ENCODE data around the gene ETFDH. TPM values are rescaled to one million over a fixed set of nuclear protein-coding genes. Genes with fewer than 3 reads are reported as not detected.

The ETFDH gene
- total and polyA plus RNA-seq, 2 experiments from 2014 or later, result 11.4 to 17.7 TPM

GRCh38 chr4:158664806-158665205 lies 7.3 kb upstream of the ETFDH start (continued):
- TF ChIP-seq REST (IDR thresholded peaks at IDR 0.05; ENCODE audit: unreplicated experiment) (no peak), JUNB (IDR thresholded peaks at IDR 0.05; ENCODE audit: unreplicated experiment) (no peak), ZNF331 (CRISPR knock-in tag; IDR thresholded peaks at IDR 0.05; ENCODE audit: low read depth) (no peak), CTCF (conservative IDR thresholded peaks at IDR 0.05; ENCODE audit: low read depth in 2 of 2) (no peak), ETS1 (IDR thresholded peaks at IDR 0.05) (no peak), POLR2AphosphoS5 (IDR thresholded peaks at IDR 0.05; ENCODE audit: low read depth) (no peak), STAT1 (IDR thresholded peaks at IDR 0.05; ENCODE audit: unreplicated experiment) (no peak)

- no peak for TF ChIP-seq CTCF (conservative IDR thresholded peaks at IDR 0.05; ENCODE audit: low read depth in 2 of 2)
Observed at GRCh38 chr4:158666892-158667291, 5.2 kb upstream of the ETFDH start.

More at GRCh38 chr4:158666892-158667291, 5.2 kb upstream of the ETFDH start:
- DNase-seq (ENCODE audit: low spot score) (no peak), ATAC-seq (no peak)
- H3K27ac Mint-ChIP-seq, result no peak overlapping the region
- peaks cover 8% of the 10 kb centered on the region for H3K27me3 Mint-ChIP-seq (ENCODE audit: insufficient read depth, low read depth, poor library complexity)
- Histone ChIP-seq H3K4me1 (ENCODE audit: insufficient read depth) (0 out of 2 replicates have a peak, but pooled peaks cover 5% of the 10 kb centered on the region), H3K36me3 (ENCODE audit: insufficient read depth) (peaks cover 5% of the 10 kb centered on the region; the same call in 1 of the 2 replicates), H3K27me3 (ENCODE audit: insufficient read depth) (no peaks in the 10 kb centered on the region), H3K27ac (ENCODE audit: low read depth) (no peak overlapping the region), H3K4me3 (no peak overlapping the region), H3F3A (replicated peaks; ENCODE audit: low read depth) (no peaks in the 10 kb centered on the region), H4K20me1 (replicated peaks; ENCODE audit: insufficient read depth) (no peaks in the 10 kb centered on the region; the same call in 1 of the 2 replicates), H3K79me2 (replicated peaks; ENCODE audit: insufficient read depth) (peaks cover 47% of the 10 kb centered on the region), H3K4me2 (no peak overlapping the region), H2AFZ (no peak overlapping the region), H3K9me2 (ENCODE audit: insufficient read depth) (no peaks in the 10 kb centered on the region)
- no peaks in the 10 kb centered on the region; the same call in 2 of the 3 replicates for H3K9me3 Mint-ChIP-seq
- H3K4me1 Mint-ChIP-seq, result peaks cover 11% of the 10 kb centered on the region; the same call in 2 of the 3 replicates
- H3K36me3 Mint-ChIP-seq (ENCODE audit: low read depth), result peaks cover 28% of the 10 kb centered on the region
- H3K4me3 Mint-ChIP-seq, result no peak overlapping the region

Measured in GM23338 (cell line).